Testis (tissue), 3 donors: ENCODE results near the gene DCDC2. TPM values are rescaled to one million over a fixed set of nuclear protein-coding genes. Genes with fewer than 3 reads are reported as not detected.
"Not testable (repeated sequence)": the region's sequence is repeated elsewhere in the genome, so short reads cannot be mapped to it uniquely, and the experiment has no call there.

Source experiments
- DNase-seq: peaks from one replicate; pipeline ENCODE4 v3.0.0-alpha.2; 2019
- H3K27ac ChIP-seq, 2 donors: fragments of 200-600 bp; sonication (generic); one replicate each; pipeline ENCODE4 v1.5.1; 2019
- H3K27me3 ChIP-seq: fragments of 200-600 bp; sonication (generic); one replicate; pipeline ENCODE4 v1.5.1; 2019
- H3K36me3 ChIP-seq: fragments of 200-600 bp; sonication (generic); one replicate; pipeline ENCODE4 v1.5.1; 2017; ENCODE audit warnings: low read depth; ENCODE audit errors: missing control alignments
- H3K4me1 ChIP-seq: fragments of 200-600 bp; sonication (generic); one replicate; pipeline ENCODE4 v1.5.1; 2019
- H3K4me3 ChIP-seq, 2 donors: fragments of 200-600 bp; sonication (generic); one replicate each; pipeline ENCODE4 v1.5.1; 2017 to 2019
- H3K9me3 ChIP-seq: fragments of 200-600 bp; sonication (generic); one replicate; pipeline ENCODE4 v1.5.1; 2017
- CTCF ChIP-seq, 3 experiments: fragments of 450-650 bp in 2 of 3; fragments of 200-600 bp in 1 of 3; sonication (generic) in 1 of 3; IDR thresholded peaks; one replicate each; pipeline ENCODE4 v1.5.1; 2016 to 2019; ENCODE audit warnings: antibody characterized with exemption in 3 of 3, mild to moderate bottlenecking in 2 of 3, moderate library complexity in 1 of 3
- POLR2A ChIP-seq: fragments of 450-650 bp; IDR thresholded peaks from one replicate; pipeline ENCODE4 v1.6.1; 2017; ENCODE audit warnings: antibody characterized with exemption, mild to moderate bottlenecking, moderate library complexity
- WGBS, 2 donors: methylation state at CpG; one replicate each; pipeline ENCODE4 v1.1.5; 2018; 5-methylcytosine and 5-hydroxymethylcytosine counted together
- intact Hi-C: fragments of 100-400 bp; cut with DNase I; formaldehyde crosslinking; loops from one replicate; pipeline ENCODE4 v1.15.1; 2023; ENCODE audit warnings: low total_unique reads
- polyA plus RNA-seq: library from polyadenylated mRNA; stranded (reverse); fragments of 350-450 nt; fragmentation: Illumina TruSeq; extraction: RNeasy Lipid Tissue Mini Kit (QIAGEN cat#74804); gene quantifications from one replicate; pipeline ENCODE4 v1.2.3, GENCODE V29; 2014; ENCODE audit warnings: low read depth, low replicate concordance; ENCODE audit not compliant: insufficient read depth
- total RNA-seq, 2 donors: library from RNA; depleted of rRNA; stranded (reverse); fragments of >200 nt; gene quantifications; one replicate each; pipeline ENCODE4 v1.2.3, GENCODE V29; 2016

The DCDC2 gene
- total and polyA plus RNA-seq, 3 donors from 2014 or later: 2.4 to 11.1 (median 3.0) TPM

GRCh38 chr6:24148684-24149083, 209.2 kb downstream of the DCDC2 start:
- intact Hi-C loops: no loop called here
- H3K4me1 ChIP-seq: no peaks in the 10 kb centered on the region
- H3K27me3 ChIP-seq: no peaks in the 10 kb centered on the region
- no peak for DNase-seq
- no peaks in the 10 kb centered on the region for H3K9me3 ChIP-seq
- no peak overlapping the region for H3K4me3 ChIP-seq
- no peak overlapping the region for H3K27ac ChIP-seq
- H3K36me3 ChIP-seq: no peaks in the 10 kb centered on the region
- TF ChIP-seq POLR2A (no peak), CTCF (IDR thresholded peaks at IDR 0.05) (no peak)

- Histone ChIP-seq H3K36me3 (no peaks in the 10 kb centered on the region), H3K4me3 (no peak overlapping the region), H3K4me1 (no peaks in the 10 kb centered on the region), H3K27ac (no peak overlapping the region), H3K9me3 (no peaks in the 10 kb centered on the region), H3K27me3 (no peaks in the 10 kb centered on the region)
- TF ChIP-seq CTCF (IDR thresholded peaks at IDR 0.05): no peak
- TF ChIP-seq POLR2A: no peak
- DNase-seq: no peak
- WGBS, 2 donors: 87 to 88% methylated on average over 3 of the region's 3 CpGs
- intact Hi-C loops: no loop called here
Observed at GRCh38 chr6:24148154-24148570, 209.7 kb downstream of the DCDC2 start.

- DNase-seq: no peak
- H3K27me3 ChIP-seq: no peaks in the 10 kb centered on the region
- TF ChIP-seq POLR2A (no peak), CTCF (IDR thresholded peaks at IDR 0.05) (no peak)
- H3K4me3 ChIP-seq: no peak overlapping the region
- WGBS, 2 donors: 65% methylated on average over 8 of the region's 8 CpGs
- H3K36me3 ChIP-seq: no peaks in the 10 kb centered on the region
- intact Hi-C loops: no loop called here
- H3K27ac ChIP-seq: no peak overlapping the region
- no peaks in the 10 kb centered on the region for H3K4me1 ChIP-seq
- no peaks in the 10 kb centered on the region for H3K9me3 ChIP-seq
Observed at GRCh38 chr6:24147511-24148153, 210.2 kb downstream of the DCDC2 start.

GRCh38 chr6:24146871-24147270, 211.0 kb downstream of the DCDC2 start:
- intact Hi-C loops: no loop called here
- Histone ChIP-seq H3K4me1 (no peaks in the 10 kb centered on the region), H3K27ac (no peak overlapping the region), H3K4me3 (no peak overlapping the region), H3K27me3 (no peaks in the 10 kb centered on the region), H3K9me3 (no peaks in the 10 kb centered on the region), H3K36me3 (no peaks in the 10 kb centered on the region)
- TF ChIP-seq POLR2A (no peak), CTCF (IDR thresholded peaks at IDR 0.05) (no peak)
- WGBS, 2 donors: 88 to 97% methylated on average over 3 of the region's 3 CpGs
- DNase-seq: no peak

- Histone ChIP-seq H3K27ac (no peak overlapping the region), H3K36me3 (no peaks in the 10 kb centered on the region), H3K27me3 (no peaks in the 10 kb centered on the region), H3K4me1 (no peaks in the 10 kb centered on the region), H3K4me3 (no peak overlapping the region), H3K9me3 (no peaks in the 10 kb centered on the region)
- WGBS, 2 donors: 71 to 74% methylated on average over 9 of the region's 9 CpGs
- DNase-seq: no peak
- intact Hi-C loops: no loop called here
- no peak for TF ChIP-seq CTCF (IDR thresholded peaks at IDR 0.05)
Observed at GRCh38 chr6:24145690-24146131, 212.1 kb downstream of the DCDC2 start.

GRCh38 chr6:24142733-24143132, 215.1 kb downstream of the DCDC2 start:
- H3K27ac ChIP-seq, H3K27me3 ChIP-seq, H3K4me1 ChIP-seq, H3K36me3 ChIP-seq, intact Hi-C loops, H3K9me3 ChIP-seq: not testable (repeated sequence)
- H3K4me3 ChIP-seq: peak overlapping the region in 1 of 2 donors; percentile 10
- peak; percentile 68 for DNase-seq
- whole genome bisulfite sequencing, 2 donors: 73 to 84% methylated on average over 8 of the region's 8 CpGs
